Ectodermal cell (in vitro differentiated cells): ENCODE results near the gene OR8I2. TPM values are rescaled to one million over a fixed set of nuclear protein-coding genes. Genes with fewer than 3 reads are reported as not detected.
"Not testable (repeated sequence)": the region's sequence is repeated elsewhere in the genome, so short reads cannot be mapped to it uniquely, and the experiment has no call there.

Source experiments
- H3K27ac ChIP-seq: 2 replicates; pipeline ENCODE4 v1.7.0; 2013; ENCODE audit warnings: mild to moderate bottlenecking, low read depth, low read length; ENCODE audit not compliant: insufficient read depth, poor library complexity, severe bottlenecking
- H3K27me3 ChIP-seq: 2 replicates; pipeline ENCODE4 v1.7.0; 2013; ENCODE audit warnings: mild to moderate bottlenecking, low read length; ENCODE audit not compliant: insufficient read depth, control insufficient read depth, poor library complexity, severe bottlenecking
- H3K36me3 ChIP-seq: one replicate; pipeline ENCODE4 v1.7.0; 2013; ENCODE audit warnings: low read length; ENCODE audit not compliant: control insufficient read depth, insufficient read depth
- H3K4me1 ChIP-seq: one replicate; pipeline ENCODE4 v1.7.0; 2013; ENCODE audit warnings: low read length; ENCODE audit not compliant: control insufficient read depth, insufficient read depth
- H3K4me3 ChIP-seq: 2 replicates; pipeline ENCODE4 v1.7.0; 2013; ENCODE audit warnings: low read depth, low read length, control low read depth; ENCODE audit not compliant: insufficient read depth
- H3K9me3 ChIP-seq: 2 replicates; pipeline ENCODE4 v1.7.0; 2013; ENCODE audit warnings: mild to moderate bottlenecking, low read length, moderate library complexity; ENCODE audit not compliant: control insufficient read depth
- WGBS, 2 experiments: methylation state at CpG; one replicate each; pipeline ENCODE4 v1.1.7; 2013; ENCODE audit warnings: missing lambda C conversion rate in 2 of 2; 5-methylcytosine and 5-hydroxymethylcytosine counted together
- polyA plus RNA-seq, 4 experiments: library from polyadenylated mRNA; stranded (reverse); fragments of 50-300 nt; gene quantifications; one replicate each; pipeline ENCODE4 v1.2.3, GENCODE V29; 2013

OR8I2 gene
- polyA plus RNA-seq (2013, experiment 1 of 4) = not detected
- polyA plus RNA-seq (2013, experiment 2 of 4) = not detected
- not detected for polyA plus RNA-seq (2013, experiment 3 of 4)
- polyA plus RNA-seq (2013, experiment 4 of 4) = not detected

DNA sequence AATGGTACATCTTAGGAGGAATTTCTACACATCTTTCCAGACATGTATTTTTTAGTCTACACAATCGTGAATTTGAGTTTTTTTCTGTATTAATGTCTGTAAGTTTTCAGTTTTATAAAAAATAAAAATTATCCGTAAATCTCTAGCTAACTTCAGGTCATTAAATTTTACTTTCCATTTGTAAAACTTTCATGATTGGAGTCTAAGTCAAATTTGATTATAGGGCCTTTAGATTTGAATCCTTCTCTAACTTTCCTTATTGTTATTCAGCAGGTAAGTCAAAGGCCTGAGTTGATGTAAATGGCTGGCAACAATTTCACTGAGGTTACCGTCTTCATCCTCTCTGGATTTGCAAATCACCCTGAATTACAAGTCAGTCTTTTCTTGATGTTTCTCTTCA is at the start of gene OR8I2:
TSS of gene OR8I2 (plus strand) at position 301 of the 400 bp plus-strand sequence. CDS start at position 301, 0 bp downstream.
- 46 to 94% methylated on average over 1 to 2 of the region's 3 CpGs for WGBS, 2 experiments
- no peaks in the 10 kb centered on the region for H3K4me1 ChIP-seq
- H3K36me3 ChIP-seq = no peaks in the 10 kb centered on the region
- H3K4me3 ChIP-seq = no peak within 1 kb of the TSS
- H3K27me3 ChIP-seq = no peaks in the 10 kb centered on the region
- no peaks in the 10 kb centered on the region for H3K9me3 ChIP-seq
- H3K27ac ChIP-seq = no peak within 1 kb of the TSS

DNA sequence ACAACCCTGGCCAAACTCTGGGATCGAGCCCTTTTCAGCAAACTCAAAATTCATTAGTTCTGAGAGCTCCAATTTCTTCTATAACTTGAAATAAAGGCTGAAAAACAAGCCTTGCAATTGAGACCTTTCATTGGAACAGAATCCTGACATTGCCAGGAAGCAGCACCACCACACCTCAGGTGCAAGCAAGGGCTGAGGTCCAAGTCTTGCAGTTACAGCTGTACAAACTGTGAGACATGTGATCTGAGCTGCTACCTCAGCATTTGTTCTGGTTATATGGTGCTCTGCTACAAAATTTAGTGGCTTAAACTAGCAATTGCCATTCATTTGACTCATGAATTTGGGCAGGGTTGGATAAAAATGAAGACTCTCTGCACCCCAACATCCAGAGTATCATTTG is 47.6 kb upstream of the OR8I2 start:
- Histone ChIP-seq H3K4me1 (no peaks in the 10 kb centered on the region), H3K27ac (no peak overlapping the region), H3K27me3 (no peaks in the 10 kb centered on the region), H3K4me3 (no peak overlapping the region), H3K9me3 (no peaks in the 10 kb centered on the region), H3K36me3 (no peaks in the 10 kb centered on the region)
- WGBS, 2 experiments = 93% methylated on average over 1 of the region's 1 CpG

DNA sequence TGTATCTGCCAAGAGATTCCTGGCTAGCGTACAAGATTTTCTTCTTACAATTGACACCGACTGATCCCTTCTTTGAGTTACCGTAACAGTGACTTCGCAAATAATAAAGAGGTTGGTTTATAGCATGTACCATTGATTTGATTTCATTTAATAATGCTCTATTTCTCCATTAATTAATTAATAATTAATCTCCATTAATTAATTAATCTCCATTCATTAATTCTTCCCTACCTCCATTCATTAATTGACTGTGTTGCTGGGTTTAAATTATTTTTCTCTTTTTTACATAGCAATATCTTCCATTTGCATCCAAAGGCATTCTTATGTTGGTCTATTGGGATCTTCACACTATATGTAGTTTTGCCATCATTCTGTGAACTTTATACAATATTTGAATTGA is 44.6 kb upstream of the OR8I2 start:
- H3K4me1 ChIP-seq = no peaks in the 10 kb centered on the region
- H3K9me3 ChIP-seq = no peaks in the 10 kb centered on the region
- H3K27ac ChIP-seq = no peak overlapping the region
- H3K4me3 ChIP-seq = no peak overlapping the region
- no peaks in the 10 kb centered on the region for H3K36me3 ChIP-seq
- no peaks in the 10 kb centered on the region for H3K27me3 ChIP-seq
- WGBS, 2 experiments = 71 to 73% methylated on average over 4 of the region's 4 CpGs

DNA sequence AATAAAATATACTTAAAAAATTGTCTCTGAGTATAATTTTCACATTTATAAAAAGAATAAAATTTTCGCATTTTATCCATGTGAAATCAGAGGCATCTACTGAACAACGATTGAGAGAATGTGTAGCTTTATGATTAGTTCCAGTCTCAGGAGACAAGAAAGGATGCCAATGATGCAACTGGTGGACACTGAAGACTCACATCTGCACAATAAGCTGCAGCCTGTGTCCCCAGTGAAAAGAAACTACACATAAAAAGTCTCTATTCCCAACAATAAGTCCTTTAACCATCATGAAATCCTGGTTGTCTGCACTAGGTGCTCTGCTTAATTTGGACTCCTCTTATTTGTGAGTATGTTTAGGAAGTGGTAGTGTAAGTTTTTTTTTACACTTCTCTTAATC is 43.6 kb upstream of the OR8I2 start:
- H3K9me3 ChIP-seq = no peaks in the 10 kb centered on the region
- WGBS, 2 experiments = 87 to 100% methylated on average over 1 to 2 of the region's 2 CpGs

DNA sequence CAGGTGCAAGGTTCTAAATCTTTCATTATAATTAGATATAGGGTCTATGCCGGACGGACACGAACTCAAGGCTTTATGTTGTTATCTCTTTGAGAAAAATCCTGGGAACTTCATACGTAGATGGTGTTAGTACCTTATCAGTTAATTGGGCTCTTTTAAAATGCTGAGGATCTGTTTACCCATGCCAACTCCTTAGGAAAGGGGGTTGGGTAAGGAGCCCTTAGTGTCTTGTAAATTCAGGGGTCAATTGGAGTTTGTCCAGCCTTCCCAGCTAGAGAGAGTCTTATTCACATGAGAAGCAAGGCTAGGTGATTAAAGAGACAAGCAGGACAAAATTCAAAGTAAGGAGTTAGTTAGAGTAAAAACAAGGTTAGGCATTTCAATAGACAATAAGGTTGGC is 36.7 kb upstream of the OR8I2 start:
- not testable (repeated sequence) for H3K27me3 ChIP-seq, H3K4me1 ChIP-seq, H3K36me3 ChIP-seq, H3K4me3 ChIP-seq, H3K9me3 ChIP-seq, H3K27ac ChIP-seq
- WGBS, 2 experiments = 49 to 52% methylated on average over 3 to 4 of the region's 4 CpGs

More for the DNA sequence above, 43.6 kb upstream of the OR8I2 start:
- H3K4me3 ChIP-seq = no peak overlapping the region
- no peaks in the 10 kb centered on the region for H3K36me3 ChIP-seq
- no peaks in the 10 kb centered on the region for H3K27me3 ChIP-seq
- H3K27ac ChIP-seq = no peak overlapping the region
- no peaks in the 10 kb centered on the region for H3K4me1 ChIP-seq

DNA sequence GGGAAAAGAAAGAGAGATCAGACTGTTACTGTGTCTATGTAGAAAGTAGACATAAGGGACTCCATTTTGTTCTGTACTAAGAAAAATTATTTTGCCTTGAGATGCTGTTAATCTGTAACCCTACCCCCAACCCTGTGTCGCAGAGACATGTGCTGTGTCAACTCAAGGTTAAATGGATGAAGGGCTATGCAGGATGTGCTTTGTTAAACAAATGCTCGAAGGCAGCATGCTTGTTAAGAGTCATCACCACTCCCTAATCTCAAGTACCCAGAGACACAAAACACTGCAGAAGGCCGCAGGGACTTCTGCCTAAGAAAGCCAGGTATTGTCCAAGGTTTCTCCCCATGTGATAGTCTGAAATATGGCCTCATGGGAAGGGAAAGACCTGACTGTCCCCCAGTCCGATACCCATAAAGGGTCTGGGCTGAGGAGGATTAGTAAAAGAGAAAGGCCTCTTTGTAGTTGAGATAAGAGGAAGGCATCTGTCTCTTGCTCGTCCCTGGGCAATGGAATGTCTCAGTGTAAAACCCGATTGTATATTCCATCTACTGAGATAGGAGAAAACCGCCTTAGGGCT is 35.4 kb upstream of the OR8I2 start:
- not testable (repeated sequence) for H3K27me3 ChIP-seq, H3K36me3 ChIP-seq, H3K9me3 ChIP-seq, H3K27ac ChIP-seq, H3K4me3 ChIP-seq, H3K4me1 ChIP-seq
- 21 to 37% methylated on average over 4 of the region's 7 CpGs for WGBS, 2 experiments

DNA sequence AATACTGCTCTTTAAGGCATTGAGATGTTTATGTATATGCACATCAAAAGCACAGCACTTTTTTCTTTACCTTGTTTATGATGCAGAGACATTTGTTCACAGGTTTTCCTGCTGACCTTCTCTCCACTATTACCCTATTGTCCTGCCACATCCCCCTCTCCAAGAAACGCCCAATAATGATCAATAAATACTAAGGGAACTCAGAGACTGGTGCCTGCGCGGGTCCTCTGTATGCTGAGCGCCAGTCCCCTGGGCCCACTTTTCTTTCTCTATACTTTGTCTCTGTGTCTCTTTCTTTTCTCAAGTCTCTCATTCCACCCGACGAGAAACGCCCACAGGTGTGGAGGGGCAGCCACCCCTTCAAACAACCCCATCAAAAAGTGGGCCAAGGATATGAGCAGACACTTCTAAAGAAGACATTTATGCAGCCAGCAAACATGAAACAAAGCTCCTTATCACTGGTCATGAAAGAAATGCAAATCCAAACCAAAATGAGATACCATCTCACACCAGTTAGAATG is 34.8 kb upstream of the OR8I2 start:
- not testable (repeated sequence) for H3K4me3 ChIP-seq, H3K9me3 ChIP-seq, H3K36me3 ChIP-seq, H3K27me3 ChIP-seq, H3K4me1 ChIP-seq, H3K27ac ChIP-seq
- 70 to 80% methylated on average over 7 of the region's 7 CpGs for WGBS, 2 experiments

DNA sequence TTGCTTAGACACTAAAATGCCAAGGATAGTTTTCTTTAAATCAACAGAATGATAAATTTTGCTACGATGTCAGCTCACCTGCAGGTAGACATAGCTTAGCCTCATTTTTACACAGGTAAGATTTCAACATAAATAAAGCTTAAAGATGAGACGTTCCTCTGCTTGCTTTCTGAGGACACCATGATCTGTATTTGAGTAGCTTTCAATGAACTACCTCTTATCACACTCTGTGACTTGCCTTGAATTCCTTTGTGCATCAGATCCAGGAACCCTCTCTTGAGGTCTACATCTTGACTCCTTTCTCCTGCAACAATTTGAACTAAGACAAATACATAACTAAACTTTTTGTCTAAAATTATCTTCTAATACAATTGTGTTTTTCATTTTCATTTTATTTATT is 26.1 kb upstream of the OR8I2 start:
- Histone ChIP-seq H3K36me3 (no peaks in the 10 kb centered on the region), H3K4me3 (no peak overlapping the region), H3K27me3 (no peaks in the 10 kb centered on the region), H3K9me3 (no peaks in the 10 kb centered on the region), H3K4me1 (no peaks in the 10 kb centered on the region), H3K27ac (no peak overlapping the region)
- 89 to 95% methylated on average over 2 of the region's 2 CpGs for WGBS, 2 experiments

DNA sequence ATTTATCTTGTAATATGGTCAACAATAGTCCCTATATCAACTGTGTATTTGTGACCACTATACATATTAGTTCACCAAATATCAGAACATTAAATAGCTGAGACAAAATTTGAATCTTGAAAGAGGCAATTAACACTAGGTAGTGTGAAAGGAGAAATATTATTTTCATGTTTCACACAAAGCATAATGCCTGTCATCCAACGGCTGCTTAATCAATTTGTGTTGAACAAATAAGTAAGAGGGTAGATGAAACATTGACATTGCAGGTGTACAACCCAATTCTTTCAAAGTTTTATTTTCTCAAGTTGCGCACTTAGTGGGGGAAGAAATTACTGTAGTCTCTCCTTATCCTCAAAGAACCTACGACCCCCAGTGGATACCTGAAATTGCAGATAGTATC is 3.4 kb upstream of the OR8I2 start:
- H3K4me3 ChIP-seq = no peak overlapping the region
- H3K36me3 ChIP-seq = no peaks in the 10 kb centered on the region
- H3K9me3 ChIP-seq = no peaks in the 10 kb centered on the region
- no peak overlapping the region for H3K27ac ChIP-seq
- 69 to 83% methylated on average over 2 of the region's 3 CpGs for WGBS, 2 experiments
- no peaks in the 10 kb centered on the region for H3K27me3 ChIP-seq
- H3K4me1 ChIP-seq = no peaks in the 10 kb centered on the region

DNA sequence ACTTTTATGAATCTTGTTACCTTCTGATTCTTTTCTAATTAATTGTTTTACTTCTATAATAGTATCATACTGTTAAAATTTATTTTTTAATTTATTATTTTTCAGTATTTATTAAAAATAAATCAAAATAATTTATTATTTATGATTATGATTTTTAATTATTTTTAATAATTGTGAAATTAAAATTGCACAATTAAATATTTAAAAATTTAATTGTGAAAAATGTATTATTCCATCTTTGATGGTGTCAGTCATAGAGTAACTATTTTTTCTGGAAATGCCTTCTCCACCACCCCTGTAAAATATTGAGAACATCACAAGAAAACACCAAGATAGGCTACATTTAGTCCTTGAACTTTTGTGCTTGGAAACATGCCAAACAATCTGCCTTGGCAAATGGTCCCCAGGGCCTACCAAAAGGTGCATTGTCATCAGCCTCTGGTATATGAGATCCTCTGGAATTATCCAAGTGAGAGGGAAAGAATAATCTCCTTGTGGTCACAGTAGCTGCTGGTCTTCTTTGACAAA is 10.2 kb downstream of the OR8I2 start, which contains the start of gene OR8H2:
TSS of gene OR8H2 (plus strand) at position 478 of the 528 bp plus-strand sequence. CDS start 1,356 bp downstream, outside the sequence.
- H3K9me3 ChIP-seq = no peaks in the 10 kb centered on the region
- no peaks in the 10 kb centered on the region for H3K36me3 ChIP-seq
- H3K4me3 ChIP-seq = no peak within 1 kb of the TSS
- H3K4me1 ChIP-seq = no peaks in the 10 kb centered on the region
- no peak within 1 kb of the TSS for H3K27ac ChIP-seq
- H3K27me3 ChIP-seq = no peaks in the 10 kb centered on the region
